ENCODE data around the gene TAX1BP1.

Gene TAX1BP1

GRCh38 chr7:27699751-27700150 lies 40.2 kb upstream of the TAX1BP1 start:
- Histone ChIP-seq H3K27me3 (ENCODE audit: insufficient read depth, poor library complexity, severe bottlenecking) (no peaks in the 10 kb centered on the region), H3K27ac (ENCODE audit: poor library complexity, severe bottlenecking) (no peak overlapping the region), H3K4me1 (ENCODE audit: insufficient read depth, poor library complexity, severe bottlenecking) (no peaks in the 10 kb centered on the region), H3K9me3 (ENCODE audit: severe bottlenecking) (no peaks in the 10 kb centered on the region), H3K36me3 (ENCODE audit: low read depth) (no peaks in the 10 kb centered on the region), H3K4me3 (ENCODE audit: severe bottlenecking) (no peak overlapping the region)
- DNase-seq (ENCODE audit: low spot score) (no peak), ATAC-seq (ENCODE audit: low read depth) (no peak)
- no peak for TF ChIP-seq CTCF (IDR thresholded peaks at IDR 0.05; ENCODE audit: poor library complexity, severe bottlenecking)

- ATAC-seq (ENCODE audit: low read depth): no peak
- no peaks in the 10 kb centered on the region for H3K4me1 ChIP-seq (ENCODE audit: insufficient read depth, poor library complexity, severe bottlenecking)
- TF ChIP-seq CTCF (IDR thresholded peaks at IDR 0.05; ENCODE audit: poor library complexity, severe bottlenecking): no peak
These were observed 39.5 kb upstream of the TAX1BP1 start for GRCh38 chr7:27700501-27700900.

GRCh38 chr7:27703181-27703580 lies 36.8 kb upstream of the TAX1BP1 start:
- no peak for DNase-seq (ENCODE audit: low spot score)
- Histone ChIP-seq H3K36me3 (ENCODE audit: low read depth) (no peaks in the 10 kb centered on the region), H3K4me1 (ENCODE audit: insufficient read depth, poor library complexity, severe bottlenecking) (no peaks in the 10 kb centered on the region), H3K9me3 (ENCODE audit: severe bottlenecking) (no peaks in the 10 kb centered on the region), H3K27me3 (ENCODE audit: insufficient read depth, poor library complexity, severe bottlenecking) (no peaks in the 10 kb centered on the region), H3K27ac (ENCODE audit: poor library complexity, severe bottlenecking) (no peak overlapping the region), H3K4me3 (ENCODE audit: severe bottlenecking) (no peak overlapping the region)
- no peak for TF ChIP-seq CTCF (IDR thresholded peaks at IDR 0.05; ENCODE audit: poor library complexity, severe bottlenecking)
- no peak for ATAC-seq (ENCODE audit: low read depth)

More at GRCh38 chr7:27700501-27700900, 39.5 kb upstream of the TAX1BP1 start:
- no peak overlapping the region for H3K4me3 ChIP-seq (ENCODE audit: severe bottlenecking)
- H3K36me3 ChIP-seq (ENCODE audit: low read depth): no peaks in the 10 kb centered on the region
- no peak overlapping the region for H3K27ac ChIP-seq (ENCODE audit: poor library complexity, severe bottlenecking)
- DNase-seq (ENCODE audit: low spot score): no peak
- H3K27me3 ChIP-seq (ENCODE audit: insufficient read depth, poor library complexity, severe bottlenecking): no peaks in the 10 kb centered on the region
- no peaks in the 10 kb centered on the region for H3K9me3 ChIP-seq (ENCODE audit: severe bottlenecking)

- no peaks in the 10 kb centered on the region for H3K4me1 ChIP-seq (ENCODE audit: insufficient read depth, poor library complexity, severe bottlenecking)
- no peaks in the 10 kb centered on the region for H3K27me3 ChIP-seq (ENCODE audit: insufficient read depth, poor library complexity, severe bottlenecking)
- no peaks in the 10 kb centered on the region for H3K36me3 ChIP-seq (ENCODE audit: low read depth)
- no peak for TF ChIP-seq CTCF (IDR thresholded peaks at IDR 0.05; ENCODE audit: poor library complexity, severe bottlenecking)
- H3K27ac ChIP-seq (ENCODE audit: poor library complexity, severe bottlenecking): no peak overlapping the region
- no peak overlapping the region for H3K4me3 ChIP-seq (ENCODE audit: severe bottlenecking)
- no peak for DNase-seq (ENCODE audit: low spot score)
- no peaks in the 10 kb centered on the region for H3K9me3 ChIP-seq (ENCODE audit: severe bottlenecking)
- no peak for ATAC-seq (ENCODE audit: low read depth)
These were observed 35.4 kb upstream of the TAX1BP1 start for GRCh38 chr7:27704422-27705199.

- no peak for ATAC-seq (ENCODE audit: low read depth)
These were observed 34.8 kb upstream of the TAX1BP1 start for GRCh38 chr7:27705200-27705594.

More at GRCh38 chr7:27705200-27705594, 34.8 kb upstream of the TAX1BP1 start:
- Histone ChIP-seq H3K9me3 (ENCODE audit: severe bottlenecking) (no peaks in the 10 kb centered on the region), H3K36me3 (ENCODE audit: low read depth) (no peaks in the 10 kb centered on the region), H3K27ac (ENCODE audit: poor library complexity, severe bottlenecking) (no peak overlapping the region), H3K4me1 (ENCODE audit: insufficient read depth, poor library complexity, severe bottlenecking) (no peaks in the 10 kb centered on the region), H3K4me3 (ENCODE audit: severe bottlenecking) (no peak overlapping the region), H3K27me3 (ENCODE audit: insufficient read depth, poor library complexity, severe bottlenecking) (no peaks in the 10 kb centered on the region)
- no peak for TF ChIP-seq CTCF (IDR thresholded peaks at IDR 0.05; ENCODE audit: poor library complexity, severe bottlenecking)
- DNase-seq (ENCODE audit: low spot score): no peak

All from RWPE2 (cell line).